SK-N-SH treated with all-trans-retinoic acid at 6 μM for 48 hours (cell line): ENCODE results near the gene BMP10.

Source experiments
- ISL1 ChIP-seq: fragments of 250-450 bp; sonication (Bioruptor Pico); IDR thresholded peaks from 2 replicates; pipeline ENCODE4 v2.1.2; 2022; ENCODE audit warnings: mild to moderate bottlenecking, moderate library complexity
- OSR1 ChIP-seq: fragments of 250-450 bp; sonication (Bioruptor Pico); IDR thresholded peaks from 2 replicates; pipeline ENCODE4 v1.8.0; 2022; ENCODE audit warnings: moderate library complexity, mild to moderate bottlenecking, inconsistent platforms
- ZFP30 ChIP-seq: fragments of 450-650 bp; formaldehyde crosslinking; IDR thresholded peaks from 2 replicates; pipeline ENCODE4 v1.5.0; 2022; ENCODE audit warnings: mild to moderate bottlenecking, moderate library complexity

GRCh38 chr2:68819556-68819955, 51.6 kb downstream of the BMP10 start:
- no peak for TF ChIP-seq OSR1 (CRISPR knock-in tag)
- TF ChIP-seq ISL1 (CRISPR knock-in tag): no peak
- no peak for TF ChIP-seq ZFP30 (CRISPR knock-in tag)
